ENCODE results near the gene SPINK14. TPM values are rescaled to one million over a fixed set of nuclear protein-coding genes. Genes with fewer than 3 reads are reported as not detected.

Gene SPINK14
- total and polyA plus RNA-seq, 2 of the 13 experiments (the other 11 are each of a cell fraction or from before 2014, with no cell fraction given), result not detected

DNA sequence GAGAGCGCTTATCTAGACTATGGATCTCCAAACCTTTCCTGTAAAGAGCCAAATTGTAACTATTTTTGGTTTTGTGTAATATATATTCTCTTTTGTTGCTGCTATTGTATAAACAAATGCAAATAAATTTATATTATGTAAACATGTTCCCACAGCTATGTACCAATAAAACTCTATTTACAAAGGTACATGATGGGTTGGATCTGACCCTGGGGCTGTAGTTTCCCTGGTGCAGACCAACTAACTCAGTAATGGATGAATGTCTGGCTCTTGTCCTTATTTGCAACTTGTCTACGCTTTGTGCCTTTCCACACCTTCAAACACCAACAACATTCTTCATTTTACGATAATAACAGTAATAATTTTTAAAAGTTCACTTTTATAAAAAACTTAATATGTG is 27.5 kb upstream of the SPINK14 start (continued):
- no peak for TF ChIP-seq ZNF441 (CRISPR knock-in tag; IDR thresholded peaks at IDR 0.05; ENCODE audit: borderline replicate concordance)
- no peak for TF ChIP-seq BCL6 (CRISPR knock-in tag; IDR thresholded peaks at IDR 0.05)

GRCh38 chr5:148141645-148142044 is 26.7 kb upstream of the SPINK14 start:
- Histone ChIP-seq H2AFZ (ENCODE audit: low read length) (no peak overlapping the region), H3K9me3 (ENCODE audit: low read length) (no peaks in the 10 kb centered on the region), H3K36me3 (replicated peaks in 1 of 2; ENCODE audit: control insufficient read depth in 1 of 2, insufficient read depth in 2 of 2, low read length in 2 of 2) (no peaks in the 10 kb centered on the region), H3K4me1 (ENCODE audit: insufficient read depth, low read length) (peaks cover 19% of the 10 kb centered on the region), H3K4me2 (ENCODE audit: low read depth, low read length) (no peak overlapping the region), H3K27me3 (ENCODE audit: control insufficient read depth in 1 of 2, insufficient read depth in 2 of 2, low read length in 2 of 2) (no peaks in the 10 kb centered on the region), H3K27ac (ENCODE audit: extremely low read length, insufficient read depth, low read length) (no peak overlapping the region), H4K20me1 (ENCODE audit: insufficient read depth, low read length) (no peaks in the 10 kb centered on the region), H3K79me2 (ENCODE audit: insufficient read depth, low read length) (no peaks in the 10 kb centered on the region), H3K4me3 (replicated peaks in 1 of 3; ENCODE audit: insufficient read depth in 1 of 3, low read depth in 2 of 3, low read length in 3 of 3) (no peak overlapping the region), H3K9ac (ENCODE audit: insufficient read depth, low read depth, low read length) (no peak overlapping the region)
- ATAC-seq, result no peak
- BruUV-seq (replicated peaks), result no TSS peak
- in situ Hi-C loops (cut with HindIII; ENCODE audit: extremely low pct_ligation_motif_present, low pct_unique_long_range_greater_than_20kb) (no loop called here), intact Hi-C loops (cut with micrococcal nuclease; ENCODE audit: unreplicated experiment) (loop anchor here (10.0 kb wide), 2 partner anchors 243 to 307 kb away; partner anchors contain the start of genes FBXO38 and SPINK1)
- TF ChIP-seq ZNF530 (CRISPR knock-in tag; IDR thresholded peaks at IDR 0.05; ENCODE audit: low read depth), result no peak
- no peak for TF ChIP-seq ZNF570 (CRISPR knock-in tag; IDR thresholded peaks at IDR 0.05; ENCODE audit: borderline replicate concordance)
- TF ChIP-seq ATM (IDR thresholded peaks at IDR 0.05; ENCODE audit: borderline replicate concordance), result no peak
- TF ChIP-seq TAF1 (CRISPR knock-in tag; IDR thresholded peaks at IDR 0.05), result no peak
- TF ChIP-seq ATRX (CRISPR knock-in tag; IDR thresholded peaks at IDR 0.05; ENCODE audit: borderline replicate concordance), result no peak
- TF ChIP-seq HMGA1 (CRISPR knock-in tag; conservative IDR thresholded peaks at IDR 0.05), result no peak
- TF ChIP-seq ZNF878 (CRISPR knock-in tag; IDR thresholded peaks at IDR 0.05), result no peak
- TF ChIP-seq ATF7-NPFF (CRISPR knock-in tag; IDR thresholded peaks at IDR 0.05; ENCODE audit: low read depth), result no peak
- TF ChIP-seq, protein P1, sequence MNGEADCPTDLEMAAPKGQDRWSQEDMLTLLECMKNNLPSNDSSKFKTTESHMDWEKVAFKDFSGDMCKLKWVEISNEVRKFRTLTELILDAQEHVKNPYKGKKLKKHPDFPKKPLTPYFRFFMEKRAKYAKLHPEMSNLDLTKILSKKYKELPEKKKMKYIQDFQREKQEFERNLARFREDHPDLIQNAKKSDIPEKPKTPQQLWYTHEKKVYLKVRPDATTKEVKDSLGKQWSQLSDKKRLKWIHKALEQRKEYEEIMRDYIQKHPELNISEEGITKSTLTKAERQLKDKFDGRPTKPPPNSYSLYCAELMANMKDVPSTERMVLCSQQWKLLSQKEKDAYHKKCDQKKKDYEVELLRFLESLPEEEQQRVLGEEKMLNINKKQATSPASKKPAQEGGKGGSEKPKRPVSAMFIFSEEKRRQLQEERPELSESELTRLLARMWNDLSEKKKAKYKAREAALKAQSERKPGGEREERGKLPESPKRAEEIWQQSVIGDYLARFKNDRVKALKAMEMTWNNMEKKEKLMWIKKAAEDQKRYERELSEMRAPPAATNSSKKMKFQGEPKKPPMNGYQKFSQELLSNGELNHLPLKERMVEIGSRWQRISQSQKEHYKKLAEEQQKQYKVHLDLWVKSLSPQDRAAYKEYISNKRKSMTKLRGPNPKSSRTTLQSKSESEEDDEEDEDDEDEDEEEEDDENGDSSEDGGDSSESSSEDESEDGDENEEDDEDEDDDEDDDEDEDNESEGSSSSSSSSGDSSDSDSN (CRISPR knock-in tag; IDR thresholded peaks at IDR 0.05), result no peak
- no peak for FAIRE-seq
- POLR2A ChIA-PET, result no interaction called here
- 9% methylated on average over 2 of the region's 2 CpGs for WGBS (ENCODE audit: low lambda C conversion rate)
- DNase-seq (ENCODE audit: low spot score), result no peak
- CTCF ChIA-PET (ENCODE audit: low intra/inter-chr PET ratio, low total read pairs), result no interaction called here
